B cell (primary cell): ENCODE results near the gene RNF38. TPM values are rescaled to one million over a fixed set of nuclear protein-coding genes. Genes with fewer than 3 reads are reported as not detected.

Experiments
- ATAC-seq: fragments of 200-7000 bp; cut with Tn5 transposase; one replicate; pipeline ENCODE4 v1.10.0; 2021; ENCODE audit warnings: low read depth, mild to moderate bottlenecking, moderate number of reproducible peaks, moderate library complexity
- CTCF ChIA-PET: fragments of 350-600 bp; sonication (Branson Sonifier 250); formaldehyde crosslinking; loops from one replicate; lab custom pipeline; 2021; ENCODE audit warnings: antibody characterized with exemption, inconsistent platforms; lab: Charles Lee
- POLR2A ChIA-PET: fragments of 350-600 bp; sonication (Branson Sonifier 250); formaldehyde crosslinking; loops from one replicate; lab custom pipeline; 2021; ENCODE audit warnings: antibody characterized with exemption; lab: Charles Lee
- DNase-seq: peaks from one replicate; pipeline ENCODE4 v3.0.0; 2013
- H2AFZ ChIP-seq: 2 replicates; pipeline ENCODE4 v1.6.1; 2012; ENCODE audit warnings: mild to moderate bottlenecking, low read depth, low read length; ENCODE audit not compliant: insufficient read depth, poor library complexity, severe bottlenecking
- H3K27ac ChIP-seq, 2 donors: 1 replicate in 1 of 2; 2 replicates in 1 of 2; pipeline ENCODE4 v1.5.1; 2012 to 2013; ENCODE audit warnings: low read length in 2 of 2, mild to moderate bottlenecking in 2 of 2, moderate library complexity in 1 of 2
- H3K27me3 ChIP-seq, 4 experiments: fragments of 200-600 bp in 1 of 4; sonication (generic) in 1 of 4; replicated peaks in 1 of 4; 1 replicate in 2 of 4; 2 replicates in 2 of 4; pipeline versions ENCODE4 v1.6.1 to v1.7.0; 2013 to 2016; ENCODE audit warnings: low read length in 3 of 4, mild to moderate bottlenecking in 2 of 4, mixed read lengths in 1 of 4, moderate library complexity in 1 of 4; ENCODE audit not compliant: insufficient read depth in 4 of 4, control insufficient read depth in 3 of 4; ENCODE audit errors: control extremely low read depth in 1 of 4
- H3K36me3 ChIP-seq, 2 experiments: replicated peaks in 1 of 2; 1 replicate in 1 of 2; 2 replicates in 1 of 2; pipeline versions ENCODE4 v1.6.1 to v1.7.1; 2013; ENCODE audit warnings: low read length in 1 of 2; ENCODE audit not compliant: insufficient read depth in 2 of 2, control insufficient read depth in 1 of 2; ENCODE audit errors: control extremely low read depth in 1 of 2, extremely low read depth in 1 of 2
- H3K4me1 ChIP-seq, 2 donors: fragments of 200-600 bp in 1 of 2; sonication (generic) in 1 of 2; 1 replicate in 1 of 2; 2 replicates in 1 of 2; pipeline versions ENCODE4 v1.5.1 to v1.6.1; 2013 to 2017; ENCODE audit warnings: low read length in 2 of 2; ENCODE audit not compliant: control insufficient read depth in 2 of 2, insufficient read depth in 2 of 2
- H3K4me2 ChIP-seq: replicated peaks from 2 replicates; pipeline ENCODE3; 2012; ENCODE audit warnings: mild to moderate bottlenecking, low read depth, low read length; ENCODE audit not compliant: poor library complexity, severe bottlenecking
- H3K4me3 ChIP-seq, 5 experiments: fragments of 200-600 bp in 1 of 5; sonication (generic) in 1 of 5; 1 replicate in 3 of 5; 2 replicates in 2 of 5; pipeline versions ENCODE4 v1.5.1 to v1.7.0; 2011 to 2016; ENCODE audit warnings: low read length in 4 of 5, mild to moderate bottlenecking in 4 of 5, low read depth in 2 of 5, control low read depth in 1 of 5, moderate library complexity in 1 of 5; ENCODE audit not compliant: insufficient read depth in 1 of 5; ENCODE audit errors: control extremely low read depth in 1 of 5, extremely low read depth in 1 of 5
- H3K79me2 ChIP-seq: fragments of 200-600 bp; sonication (generic); one replicate; pipeline ENCODE4 v1.6.0; 2016; ENCODE audit warnings: low read length; ENCODE audit not compliant: control insufficient read depth, insufficient read depth
- H3K9ac ChIP-seq: fragments of 200-600 bp; sonication (generic); 2 replicates; pipeline ENCODE4 v1.6.1; 2017; ENCODE audit warnings: mild to moderate bottlenecking, low read length, moderate library complexity
- H3K9me3 ChIP-seq, 3 donors: one replicate each; pipeline versions ENCODE4 v1.6.1 to v1.7.1; 2013; ENCODE audit warnings: low read length in 2 of 3; ENCODE audit not compliant: control insufficient read depth in 2 of 3, insufficient read depth in 1 of 3; ENCODE audit errors: control extremely low read depth in 1 of 3
- H4K20me1 ChIP-seq: 2 replicates; pipeline ENCODE4 v1.6.0; 2012; ENCODE audit warnings: mild to moderate bottlenecking, low read length; ENCODE audit not compliant: insufficient read depth, control insufficient read depth, poor library complexity, severe bottlenecking
- H3K27ac Mint-ChIP-seq: one replicate; pipeline ENCODE4 v1.8.0; 2021; ENCODE audit warnings: mixed read lengths
- H3K27me3 Mint-ChIP-seq: one replicate; pipeline ENCODE4 v1.8.0; 2021; ENCODE audit warnings: mixed read lengths
- H3K4me1 Mint-ChIP-seq: one replicate; pipeline ENCODE4 v1.8.0; 2021; ENCODE audit warnings: mixed read lengths
- H3K4me3 Mint-ChIP-seq: one replicate; pipeline ENCODE4 v1.8.0; 2021; ENCODE audit warnings: mixed read lengths
- H3K9me3 Mint-ChIP-seq: one replicate; pipeline ENCODE4 v1.8.0; 2022; ENCODE audit warnings: mixed read lengths; ENCODE audit not compliant: insufficient read depth
- CTCF ChIP-seq: fragments of 200-600 bp; IDR thresholded peaks from one replicate; pipeline ENCODE4 v1.8.0; 2022; ENCODE audit warnings: antibody characterized with exemption, mild to moderate bottlenecking
- EZH2 ChIP-seq: IDR thresholded peaks from 2 replicates; pipeline ENCODE4 v1.6.1; 2012; ENCODE audit warnings: borderline replicate concordance, low read depth, mild to moderate bottlenecking, moderate library complexity, low read length; ENCODE audit not compliant: insufficient read depth, poor library complexity, severe bottlenecking
- WGBS: methylation state at CpG from one replicate; pipeline ENCODE4 v1.1.5; 2013; ENCODE audit warnings: missing lambda C conversion rate; ENCODE audit not compliant: insufficient coverage; 5-methylcytosine and 5-hydroxymethylcytosine counted together
- intact Hi-C: fragments of 100-400 bp; cut with micrococcal nuclease; formaldehyde crosslinking; loops from one replicate; pipeline ENCODE4 v1.10.0; 2022
- polyA plus RNA-seq: library from polyadenylated mRNA; depleted of rRNA; stranded (reverse); fragments of >200 nt; gene quantifications from 2 replicates; pipeline ENCODE4 v1.2.3, GENCODE V29; 2012
- total RNA-seq, 2 donors: library from RNA; stranded (reverse); fragments of 120-200 nt in 1 of 2; gene quantifications; 1 replicate in 1 of 2; 2 replicates in 1 of 2; pipeline versions ENCODE4 v1.2.3 to v1.2.4, GENCODE V29; 2013 to 2022

Gene RNF38
- total and polyA plus RNA-seq, 2 donors (not counting 1 experiment from before 2014, with no cell fraction given), result 25.2 to 81.6 TPM

- ChIA-PET CTCF (no interaction called here), POLR2A (no interaction called here)
- Histone ChIP-seq H4K20me1 (no peaks in the 10 kb centered on the region), H2AFZ (no peak overlapping the region), H3K4me1 (no peaks in the 10 kb centered on the region), H3K4me3 (no peak overlapping the region), H3K27me3 (no peaks in the 10 kb centered on the region), H3K79me2 (no peaks in the 10 kb centered on the region), H3K27ac (no peak overlapping the region), H3K9me3 (no peaks in the 10 kb centered on the region), H3K36me3 (no peaks in the 10 kb centered on the region), H3K9ac (no peak overlapping the region), H3K4me2 (no peak overlapping the region)
- Mint-ChIP-seq H3K4me1 (no peaks in the 10 kb centered on the region), H3K27ac (no peak overlapping the region), H3K4me3 (no peak overlapping the region), H3K9me3 (no peaks in the 10 kb centered on the region), H3K27me3 (no peaks in the 10 kb centered on the region)
- intact Hi-C loops, result no loop called here
- 92% methylated on average over 11 of the region's 12 CpGs for WGBS
- DNase-seq (no peak), ATAC-seq (no peak)
- no peak for TF ChIP-seq EZH2
Observed at GRCh38 chr9:36292641-36293040, 107.4 kb downstream of the RNF38 start.

- H3K4me1 Mint-ChIP-seq, result no peaks in the 10 kb centered on the region
- H3K4me2 ChIP-seq, result no peak overlapping the region
- no peak overlapping the region for H3K27ac ChIP-seq
- no peaks in the 10 kb centered on the region for H3K79me2 ChIP-seq
- no peaks in the 10 kb centered on the region for H3K36me3 ChIP-seq
- no peaks in the 10 kb centered on the region for H3K4me1 ChIP-seq
- no peak overlapping the region for H2AFZ ChIP-seq
- H3K9ac ChIP-seq, result no peak overlapping the region
- H3K4me3 ChIP-seq, result no peak overlapping the region
- ChIA-PET CTCF (interaction anchor here (1.2 kb wide), 1 partner anchor 37 kb away, joined by 3 read pairs; no protein-coding TSS in a partner anchor), POLR2A (no interaction called here)
- no peaks in the 10 kb centered on the region for H3K9me3 ChIP-seq
- intact Hi-C loops, result no loop called here
- H3K27me3 Mint-ChIP-seq, result no peaks in the 10 kb centered on the region
- H4K20me1 ChIP-seq, result no peaks in the 10 kb centered on the region
- no peak overlapping the region for H3K4me3 Mint-ChIP-seq
- no peak for DNase-seq
- no peak overlapping the region for H3K27ac Mint-ChIP-seq
- WGBS, result no CpG with 5 or more reads among the region's 3 CpGs
- no peaks in the 10 kb centered on the region for H3K27me3 ChIP-seq
- H3K9me3 Mint-ChIP-seq, result no peaks in the 10 kb centered on the region
- no peak for ATAC-seq
- TF ChIP-seq CTCF (peak; percentile 31), EZH2 (no peak)
Observed at GRCh38 chr9:36290996-36291395, 109.1 kb downstream of the RNF38 start.
